IPS-20b (cell line): ENCODE results near the gene HOXB5.

Experiments
- H3K27ac ChIP-seq: one replicate; pipeline ENCODE4 v1.5.1; 2013; ENCODE audit warnings: low read length
- H3K27me3 ChIP-seq: 2 replicates; pipeline ENCODE4 v1.6.1; 2013; ENCODE audit warnings: mild to moderate bottlenecking, low read length, inconsistent platforms; ENCODE audit not compliant: insufficient read depth
- H3K36me3 ChIP-seq: 2 replicates; pipeline ENCODE4 v1.6.1; 2013; ENCODE audit warnings: low read depth, mild to moderate bottlenecking, inconsistent platforms, low read length, moderate library complexity; ENCODE audit not compliant: insufficient read depth
- H3K4me1 ChIP-seq: 2 replicates; pipeline ENCODE4 v1.6.1; 2013; ENCODE audit warnings: mild to moderate bottlenecking, control low read depth, inconsistent platforms, low read length, moderate library complexity; ENCODE audit not compliant: insufficient read depth
- H3K4me3 ChIP-seq: 2 replicates; pipeline ENCODE4 v1.5.1; 2013; ENCODE audit warnings: mild to moderate bottlenecking, low read length, inconsistent platforms
- H3K9ac ChIP-seq: 2 replicates; pipeline ENCODE4 v1.6.1; 2013; ENCODE audit warnings: low read depth, mild to moderate bottlenecking, inconsistent platforms, low read length, moderate library complexity
- H3K9me3 ChIP-seq: 2 replicates; pipeline ENCODE4 v1.6.1; 2013; ENCODE audit warnings: mild to moderate bottlenecking, low read depth, low read length, inconsistent platforms; ENCODE audit not compliant: insufficient read depth

The HOXB5 gene

GRCh38 chr17:48563867-48564187 is 29.8 kb downstream of the HOXB5 start:
- peaks cover 9% of the 10 kb centered on the region for H3K9me3 ChIP-seq
- no peak overlapping the region for H3K4me3 ChIP-seq
- peaks cover 100% of the 10 kb centered on the region for H3K27me3 ChIP-seq
- H3K9ac ChIP-seq = no peak overlapping the region
- no peaks in the 10 kb centered on the region for H3K4me1 ChIP-seq
- no peaks in the 10 kb centered on the region for H3K36me3 ChIP-seq
- no peak overlapping the region for H3K27ac ChIP-seq

GRCh38 chr17:48563385-48563838 is 30.2 kb downstream of the HOXB5 start:
- Histone ChIP-seq H3K27ac (no peak overlapping the region), H3K9me3 (peaks cover 9% of the 10 kb centered on the region), H3K4me3 (no peak overlapping the region), H3K9ac (no peak overlapping the region), H3K36me3 (no peaks in the 10 kb centered on the region), H3K4me1 (no peaks in the 10 kb centered on the region), H3K27me3 (peaks cover 100% of the 10 kb centered on the region)

- H3K27ac ChIP-seq = no peak overlapping the region
- H3K9me3 ChIP-seq = peaks cover 9% of the 10 kb centered on the region
- no peaks in the 10 kb centered on the region for H3K36me3 ChIP-seq
- H3K9ac ChIP-seq = no peak overlapping the region
- H3K4me3 ChIP-seq = no peak overlapping the region
- H3K27me3 ChIP-seq = peaks cover 100% of the 10 kb centered on the region
- H3K4me1 ChIP-seq = no peaks in the 10 kb centered on the region
These were observed 30.6 kb downstream of the HOXB5 start for GRCh38 chr17:48562934-48563333.

DNA sequence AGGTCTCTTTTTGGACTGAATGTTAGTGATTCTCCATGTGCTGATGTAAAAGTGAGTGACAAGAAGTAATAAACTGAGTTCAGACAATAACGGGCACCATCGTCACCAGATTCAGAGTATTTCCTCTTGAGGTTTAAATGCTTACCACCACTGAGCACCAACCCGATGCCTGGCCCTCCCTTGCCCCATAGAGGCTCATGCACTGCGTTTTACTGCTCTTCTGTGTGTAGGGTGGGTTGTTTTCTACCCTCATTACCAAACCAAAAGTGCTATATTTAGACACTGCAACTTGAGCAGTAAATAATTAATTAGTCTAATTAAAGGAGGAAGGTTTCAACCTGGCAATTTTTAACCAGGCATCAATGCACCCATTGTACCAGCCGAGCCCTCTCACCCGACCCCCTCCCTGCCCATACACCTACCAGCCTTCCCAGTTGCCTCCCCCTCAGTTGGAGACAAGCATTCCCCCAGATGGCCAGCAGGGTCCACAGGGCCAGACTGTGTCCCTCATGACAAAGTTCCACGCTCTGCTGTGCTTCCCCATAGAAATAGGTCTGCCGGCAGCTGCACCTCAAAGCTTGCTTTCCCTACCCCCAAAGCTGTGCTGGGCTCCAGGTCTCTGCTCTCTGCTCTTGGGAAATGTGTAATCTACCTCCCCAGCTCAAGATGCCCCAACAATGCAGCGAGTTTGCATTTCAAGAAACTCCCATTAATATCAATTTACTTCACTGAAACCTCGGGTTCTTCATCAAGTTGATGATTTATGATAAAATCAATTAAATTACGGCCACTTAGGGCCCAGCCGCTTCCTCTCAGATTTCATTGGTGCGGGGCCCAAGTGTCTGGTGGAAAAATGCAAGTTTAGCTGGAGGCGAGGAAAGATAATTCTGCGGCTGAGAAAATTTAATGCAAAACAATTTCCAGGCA is 31.4 kb downstream of the HOXB5 start:
- peaks cover 9% of the 10 kb centered on the region; the same call in 1 of the 2 replicates for H3K9me3 ChIP-seq
- no peaks in the 10 kb centered on the region for H3K4me1 ChIP-seq
- no peak overlapping the region for H3K27ac ChIP-seq
- H3K4me3 ChIP-seq = no peak overlapping the region
- H3K36me3 ChIP-seq = no peaks in the 10 kb centered on the region
- H3K9ac ChIP-seq = no peak overlapping the region
- H3K27me3 ChIP-seq = peaks cover 100% of the 10 kb centered on the region

DNA sequence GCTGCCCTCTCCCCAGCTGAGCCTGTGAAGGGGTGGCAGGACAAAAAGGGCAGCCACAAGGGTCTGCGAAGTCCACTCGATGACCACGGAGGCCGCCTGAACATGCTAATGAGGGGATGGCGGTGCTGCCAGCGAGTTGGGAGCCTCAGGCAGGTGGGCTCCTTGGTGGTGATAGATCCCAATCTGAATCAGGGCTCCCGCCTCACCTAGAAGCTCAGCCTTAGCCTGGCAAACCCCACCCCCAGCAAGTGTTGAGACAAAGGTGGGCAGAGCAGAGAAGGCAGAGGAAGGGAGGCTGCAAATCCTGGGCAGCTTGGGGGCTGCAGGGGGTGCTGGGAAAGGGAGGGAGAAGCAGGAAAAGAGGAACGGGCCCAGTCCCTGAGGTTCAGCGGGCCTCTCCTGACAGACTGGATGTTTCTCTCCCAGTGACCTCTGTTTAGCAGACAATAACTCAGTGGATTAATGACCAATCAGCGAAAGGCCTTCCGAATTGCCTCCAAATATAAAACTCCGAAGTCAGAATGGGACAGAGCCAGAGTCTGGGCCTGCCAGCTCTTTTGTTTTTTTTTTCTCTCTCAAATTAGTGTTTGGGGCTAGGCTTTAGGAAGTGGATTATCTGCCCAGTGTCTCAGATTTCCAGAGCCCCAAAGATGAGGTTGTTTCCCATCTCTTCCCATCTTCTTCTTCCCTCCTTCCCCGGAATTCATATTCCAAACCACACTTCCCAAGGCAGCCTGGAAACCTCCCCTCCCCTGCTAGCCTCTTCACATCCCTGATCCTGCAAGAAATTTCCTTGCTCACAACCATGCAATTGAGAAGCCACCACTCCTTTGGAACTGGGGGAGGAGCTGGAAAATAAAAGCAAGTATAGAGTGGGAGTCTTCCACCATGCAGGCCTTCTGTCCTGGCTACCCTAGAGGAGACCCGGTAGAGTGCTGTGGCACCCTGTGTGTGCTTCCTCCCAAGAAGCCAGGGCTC is 33.5 kb downstream of the HOXB5 start:
- Histone ChIP-seq H3K36me3 (no peaks in the 10 kb centered on the region), H3K4me1 (no peaks in the 10 kb centered on the region), H3K9me3 (peaks cover 4% of the 10 kb centered on the region; the same call in 1 of the 2 replicates), H3K27ac (no peak overlapping the region), H3K27me3 (peaks cover 100% of the 10 kb centered on the region), H3K4me3 (no peak overlapping the region), H3K9ac (no peak overlapping the region)

DNA sequence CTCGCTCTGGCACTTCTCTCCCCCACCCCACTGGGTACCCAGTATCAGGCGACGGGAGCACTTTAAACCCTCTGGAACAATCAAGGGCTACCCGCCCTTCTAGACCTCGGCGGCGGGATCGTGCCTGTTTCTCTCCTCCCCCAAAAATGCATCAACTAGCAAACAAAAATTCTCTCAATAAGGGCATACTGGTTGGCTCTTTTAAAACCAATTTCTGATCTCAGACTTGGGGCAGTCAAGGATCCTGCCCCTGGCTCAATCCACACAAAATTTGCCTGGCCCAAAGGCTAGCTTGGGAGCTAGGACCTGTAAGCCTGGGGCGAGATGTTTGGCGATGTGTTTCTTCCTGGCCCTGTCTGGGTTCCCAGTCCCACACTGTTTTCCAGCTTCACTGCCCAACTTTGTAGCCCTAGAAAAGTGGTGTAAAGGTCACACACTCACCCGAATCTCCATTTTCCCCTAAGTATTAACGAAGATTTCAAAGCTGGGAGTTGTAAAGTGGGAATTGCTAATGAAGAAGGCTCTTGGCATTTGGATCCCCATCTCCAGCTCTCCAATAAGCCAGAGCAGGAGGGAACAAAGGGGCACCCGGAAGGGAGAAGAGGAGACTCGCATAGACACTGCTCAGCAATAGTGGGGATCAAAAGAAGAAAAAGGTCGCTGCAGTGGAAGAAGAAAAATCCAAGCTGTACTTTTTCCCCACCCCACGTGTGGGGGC is 34.3 kb downstream of the HOXB5 start:
- Histone ChIP-seq H3K4me1 (no peaks in the 10 kb centered on the region; the same call in 1 of the 2 replicates), H3K4me3 (no peak overlapping the region), H3K27ac (no peak overlapping the region), H3K9ac (no peak overlapping the region), H3K27me3 (peaks cover 100% of the 10 kb centered on the region), H3K9me3 (no peaks in the 10 kb centered on the region; the same call in 1 of the 2 replicates), H3K36me3 (no peaks in the 10 kb centered on the region)

GRCh38 chr17:48558831-48559121 is 34.8 kb downstream of the HOXB5 start:
- H3K27me3 ChIP-seq = peaks cover 100% of the 10 kb centered on the region
- H3K36me3 ChIP-seq = no peaks in the 10 kb centered on the region
- H3K9me3 ChIP-seq = no peaks in the 10 kb centered on the region; the same call in 1 of the 2 replicates
- no peaks in the 10 kb centered on the region; the same call in 1 of the 2 replicates for H3K4me1 ChIP-seq
- H3K27ac ChIP-seq = no peak overlapping the region
- H3K9ac ChIP-seq = no peak overlapping the region
- no peak overlapping the region for H3K4me3 ChIP-seq

DNA sequence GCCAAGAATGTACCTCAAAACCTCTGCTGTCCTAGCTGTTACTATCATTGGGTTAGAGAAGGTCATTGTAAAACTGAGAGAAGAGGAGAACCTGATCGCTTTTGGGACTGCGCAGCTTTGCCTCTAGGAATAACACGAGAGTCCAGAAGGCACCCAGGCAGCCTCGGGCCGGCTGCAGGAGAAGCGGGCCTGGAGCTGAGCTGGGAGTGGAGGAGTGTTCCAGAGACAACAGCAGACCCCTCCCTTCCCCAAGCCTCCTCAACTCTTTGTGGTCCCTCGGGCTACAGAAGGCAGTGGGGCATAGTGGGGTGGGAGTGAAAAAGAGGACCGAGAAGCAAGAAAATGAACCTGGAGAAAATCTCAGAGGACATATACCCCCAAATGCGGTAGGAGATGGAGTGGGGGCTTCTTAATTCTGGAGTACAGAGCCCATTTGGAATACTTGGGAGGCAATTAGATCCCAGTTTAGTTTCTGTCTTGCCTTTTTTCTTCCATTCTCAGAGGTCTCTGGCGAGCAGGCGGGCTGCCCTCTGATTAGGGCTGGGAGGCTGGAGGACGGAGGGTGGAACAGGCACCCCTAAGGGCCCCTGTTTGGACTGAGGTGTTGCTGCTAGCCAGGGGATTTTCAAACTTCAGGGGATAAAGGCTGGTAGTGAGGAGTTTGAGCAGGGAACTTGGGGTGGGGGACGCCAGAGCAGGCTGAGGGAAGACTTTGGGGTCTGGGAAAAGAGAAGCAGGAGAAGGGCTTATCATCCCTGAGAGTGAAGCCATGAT is 35.3 kb downstream of the HOXB5 start:
- Histone ChIP-seq H3K4me3 (no peak overlapping the region), H3K36me3 (no peaks in the 10 kb centered on the region), H3K27me3 (peaks cover 100% of the 10 kb centered on the region), H3K9me3 (peaks cover under 1% of the 10 kb centered on the region; the same call in 1 of the 2 replicates), H3K4me1 (no peaks in the 10 kb centered on the region; the same call in 1 of the 2 replicates), H3K9ac (no peak overlapping the region), H3K27ac (no peak overlapping the region)

DNA sequence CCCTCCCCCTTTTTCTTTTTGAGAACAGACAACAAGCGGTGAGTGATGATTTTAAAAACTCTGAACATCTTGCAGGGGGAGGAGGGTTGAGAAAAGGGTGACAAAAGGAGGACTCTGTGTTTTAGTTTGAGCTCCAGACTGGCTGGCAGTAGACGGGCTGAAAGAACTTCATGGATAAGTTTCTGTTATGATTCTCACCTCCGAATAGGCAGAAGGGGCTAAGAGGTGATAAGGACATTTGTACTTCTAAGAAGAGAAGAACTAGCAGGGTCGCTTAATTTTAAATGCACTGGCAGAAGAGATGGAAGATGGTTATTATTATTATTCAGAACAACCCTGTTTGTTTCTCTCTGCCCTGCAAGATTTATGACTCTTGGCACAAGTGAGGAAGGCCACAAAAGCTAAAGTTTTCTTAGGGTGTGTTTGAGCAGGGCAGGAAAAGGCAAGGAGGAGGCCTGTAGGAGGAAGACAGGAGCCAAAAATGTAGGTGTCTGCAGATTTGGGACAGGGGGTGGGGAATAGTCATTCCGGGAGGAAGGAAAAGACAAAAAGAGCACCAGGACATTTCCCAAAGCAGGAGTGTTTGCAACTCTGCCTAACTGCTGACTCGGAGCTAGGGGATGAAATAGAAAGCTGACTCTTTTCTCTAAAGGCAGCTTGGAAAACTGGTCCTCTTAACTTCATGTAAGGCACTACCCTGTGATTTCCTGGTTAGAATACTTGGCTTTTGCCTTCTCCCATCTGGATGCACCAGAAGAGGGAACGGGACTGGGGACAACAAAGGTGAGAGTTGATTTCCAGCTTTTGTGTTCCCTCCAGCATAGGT is 36.8 kb downstream of the HOXB5 start:
- H3K27ac ChIP-seq = no peak overlapping the region
- H3K36me3 ChIP-seq = no peaks in the 10 kb centered on the region
- H3K4me3 ChIP-seq = no peak overlapping the region
- H3K27me3 ChIP-seq = peaks cover 100% of the 10 kb centered on the region
- H3K9ac ChIP-seq = no peak overlapping the region
- H3K9me3 ChIP-seq = peaks cover 5% of the 10 kb centered on the region; the same call in 1 of the 2 replicates
- no peaks in the 10 kb centered on the region; the same call in 1 of the 2 replicates for H3K4me1 ChIP-seq

DNA sequence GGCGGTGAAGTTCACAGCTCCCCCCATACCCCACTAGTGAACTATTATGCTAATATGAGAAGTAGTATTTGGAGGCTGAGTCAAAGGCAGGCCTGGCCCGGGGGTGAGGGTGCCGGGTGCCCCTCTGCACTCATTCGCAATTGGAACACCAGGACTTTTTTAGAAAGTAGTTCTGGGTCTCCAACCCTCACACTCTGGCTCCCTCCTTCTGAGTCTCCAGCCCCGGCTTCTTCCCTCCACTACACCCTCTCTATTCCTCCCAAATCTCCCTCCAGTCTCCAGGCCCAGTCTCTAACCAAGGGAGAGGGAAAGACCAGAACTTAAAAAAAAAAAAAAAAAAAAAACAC is 37.4 kb downstream of the HOXB5 start:
- Histone ChIP-seq H3K36me3 (no peaks in the 10 kb centered on the region), H3K9me3 (peaks cover 5% of the 10 kb centered on the region; the same call in 1 of the 2 replicates), H3K9ac (no peak overlapping the region), H3K27ac (no peak overlapping the region), H3K27me3 (peaks cover 100% of the 10 kb centered on the region), H3K4me3 (no peak overlapping the region), H3K4me1 (no peaks in the 10 kb centered on the region; the same call in 1 of the 2 replicates)
